Fibroblast of pulmonary artery (primary cell): Measurements from ENCODE around the gene NGFR.

ENCODE experiments used
- DNase-seq: peaks from one replicate; pipeline ENCODE4 v3.0.0-alpha.2; 2010; ENCODE audit warnings: low read depth
- H3K4me3 ChIP-seq: replicated peaks from 2 replicates; pipeline ENCODE4 v1.5.1; 2011; ENCODE audit warnings: low read depth, mild to moderate bottlenecking, control low read depth, low read length, moderate library complexity
- TF ChIP-seq, protein P1 (sequence below): IDR thresholded peaks from 2 replicates; pipeline ENCODE4 v1.5.1; 2011; ENCODE audit warnings: mild to moderate bottlenecking, control low read depth, low read length, inconsistent platforms; ENCODE audit errors: missing control alignments

The NGFR gene, protein sequence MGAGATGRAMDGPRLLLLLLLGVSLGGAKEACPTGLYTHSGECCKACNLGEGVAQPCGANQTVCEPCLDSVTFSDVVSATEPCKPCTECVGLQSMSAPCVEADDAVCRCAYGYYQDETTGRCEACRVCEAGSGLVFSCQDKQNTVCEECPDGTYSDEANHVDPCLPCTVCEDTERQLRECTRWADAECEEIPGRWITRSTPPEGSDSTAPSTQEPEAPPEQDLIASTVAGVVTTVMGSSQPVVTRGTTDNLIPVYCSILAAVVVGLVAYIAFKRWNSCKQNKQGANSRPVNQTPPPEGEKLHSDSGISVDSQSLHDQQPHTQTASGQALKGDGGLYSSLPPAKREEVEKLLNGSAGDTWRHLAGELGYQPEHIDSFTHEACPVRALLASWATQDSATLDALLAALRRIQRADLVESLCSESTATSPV

DNA sequence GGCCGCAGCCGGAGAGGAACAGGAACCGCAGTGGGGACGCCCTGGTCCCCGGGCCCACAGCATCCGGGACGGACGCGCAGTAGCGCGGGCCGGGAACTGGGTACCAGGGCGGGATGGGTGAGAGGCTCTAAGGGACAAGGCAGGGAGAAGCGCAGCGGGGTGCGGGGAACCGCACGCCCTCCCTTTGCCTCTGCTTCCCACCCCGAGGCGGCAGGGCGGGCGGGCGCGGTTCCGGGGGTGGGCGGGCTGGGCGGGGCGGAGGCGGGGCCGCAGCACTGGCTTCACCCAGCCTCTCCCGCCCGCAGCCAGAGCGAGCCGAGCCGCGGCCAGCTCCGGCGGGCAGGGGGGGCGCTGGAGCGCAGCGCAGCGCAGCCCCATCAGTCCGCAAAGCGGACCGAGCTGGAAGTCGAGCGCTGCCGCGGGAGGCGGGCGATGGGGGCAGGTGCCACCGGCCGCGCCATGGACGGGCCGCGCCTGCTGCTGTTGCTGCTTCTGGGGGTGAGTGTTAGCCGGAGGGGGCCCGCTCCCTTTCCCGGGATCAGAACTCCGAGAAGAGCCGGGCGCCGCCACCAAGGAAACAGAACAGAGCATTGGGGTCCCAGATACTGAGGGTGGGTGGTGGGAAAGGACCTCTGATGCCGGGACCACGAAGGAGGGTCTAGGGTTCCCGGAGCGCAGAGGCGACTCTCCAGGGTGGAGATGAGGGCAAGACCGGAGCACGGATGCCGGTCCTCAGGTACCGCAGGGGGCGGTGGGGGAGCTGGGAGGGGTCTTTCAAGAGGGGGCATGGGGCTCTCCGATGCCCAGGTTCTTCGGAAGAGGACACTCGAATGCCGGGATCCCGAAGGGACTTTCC is at the start of gene NGFR:
TSS of gene NGFR (plus strand) at position 308 of the 856 bp plus-strand sequence. CDS start at position 433, 125 bp downstream.
- DNase-seq, result no peak
- TF ChIP-seq, protein P1, sequence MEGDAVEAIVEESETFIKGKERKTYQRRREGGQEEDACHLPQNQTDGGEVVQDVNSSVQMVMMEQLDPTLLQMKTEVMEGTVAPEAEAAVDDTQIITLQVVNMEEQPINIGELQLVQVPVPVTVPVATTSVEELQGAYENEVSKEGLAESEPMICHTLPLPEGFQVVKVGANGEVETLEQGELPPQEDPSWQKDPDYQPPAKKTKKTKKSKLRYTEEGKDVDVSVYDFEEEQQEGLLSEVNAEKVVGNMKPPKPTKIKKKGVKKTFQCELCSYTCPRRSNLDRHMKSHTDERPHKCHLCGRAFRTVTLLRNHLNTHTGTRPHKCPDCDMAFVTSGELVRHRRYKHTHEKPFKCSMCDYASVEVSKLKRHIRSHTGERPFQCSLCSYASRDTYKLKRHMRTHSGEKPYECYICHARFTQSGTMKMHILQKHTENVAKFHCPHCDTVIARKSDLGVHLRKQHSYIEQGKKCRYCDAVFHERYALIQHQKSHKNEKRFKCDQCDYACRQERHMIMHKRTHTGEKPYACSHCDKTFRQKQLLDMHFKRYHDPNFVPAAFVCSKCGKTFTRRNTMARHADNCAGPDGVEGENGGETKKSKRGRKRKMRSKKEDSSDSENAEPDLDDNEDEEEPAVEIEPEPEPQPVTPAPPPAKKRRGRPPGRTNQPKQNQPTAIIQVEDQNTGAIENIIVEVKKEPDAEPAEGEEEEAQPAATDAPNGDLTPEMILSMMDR, result no peak
- H3K4me3 ChIP-seq, result peak within 1 kb of the TSS; percentile 12

DNA sequence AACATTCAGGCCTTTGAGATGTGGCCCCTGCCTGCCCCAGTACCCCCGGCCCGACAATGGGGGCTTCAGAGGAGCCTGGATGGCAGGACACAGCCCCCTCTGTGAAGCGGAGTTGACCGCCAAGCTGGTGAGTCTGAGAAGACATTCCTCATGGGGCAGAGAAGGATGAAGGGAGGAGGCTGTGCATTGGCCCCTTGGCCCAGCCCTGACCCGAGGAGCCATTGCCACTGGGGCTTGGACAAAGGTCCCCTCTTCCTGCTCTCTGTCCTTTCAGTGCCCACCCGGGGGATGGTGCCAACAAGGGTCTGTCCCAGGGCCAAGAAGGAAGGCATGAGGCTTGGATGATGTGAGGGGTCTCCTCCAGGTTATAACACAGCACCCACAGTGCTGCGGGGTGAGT is 49.5 kb upstream of the NGFR start:
- DNase-seq, result no peak
- no peak overlapping the region for H3K4me3 ChIP-seq
- TF ChIP-seq, protein P1, result no peak

DNA sequence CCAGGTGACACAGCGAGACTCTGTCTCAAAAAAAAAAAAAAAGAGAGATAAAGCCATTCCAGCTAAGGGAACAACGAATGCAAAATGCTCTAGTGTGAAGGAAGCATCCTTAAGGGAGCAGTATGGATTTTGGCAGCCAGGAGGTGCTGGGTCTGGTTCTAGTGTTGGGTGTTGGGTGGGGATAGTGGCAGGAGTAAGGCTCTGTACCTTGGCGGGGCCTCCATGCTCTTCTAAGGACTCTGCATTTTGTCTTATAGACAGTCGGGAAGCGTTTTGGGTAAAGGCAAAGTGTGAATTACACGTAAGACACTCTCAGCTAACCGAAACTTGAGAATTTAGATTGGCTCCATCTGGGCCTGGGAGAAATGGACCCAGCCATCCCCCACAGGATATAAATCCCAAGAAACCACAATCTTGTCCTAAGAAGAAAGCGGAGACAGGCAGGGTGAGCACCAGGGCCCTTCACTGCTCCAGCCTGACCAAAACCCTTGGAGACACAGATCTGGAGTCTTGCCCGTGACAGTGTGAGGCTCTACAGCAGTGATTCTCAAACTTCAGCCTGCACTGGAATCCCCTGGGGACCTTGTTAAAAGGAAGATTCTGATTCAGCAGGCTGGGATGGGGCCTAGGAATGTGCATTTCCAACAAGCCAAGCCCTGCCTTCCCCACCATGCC is 47.3 kb upstream of the NGFR start:
- no peak for DNase-seq
- TF ChIP-seq, protein P1, result no peak
- no peak overlapping the region for H3K4me3 ChIP-seq

DNA sequence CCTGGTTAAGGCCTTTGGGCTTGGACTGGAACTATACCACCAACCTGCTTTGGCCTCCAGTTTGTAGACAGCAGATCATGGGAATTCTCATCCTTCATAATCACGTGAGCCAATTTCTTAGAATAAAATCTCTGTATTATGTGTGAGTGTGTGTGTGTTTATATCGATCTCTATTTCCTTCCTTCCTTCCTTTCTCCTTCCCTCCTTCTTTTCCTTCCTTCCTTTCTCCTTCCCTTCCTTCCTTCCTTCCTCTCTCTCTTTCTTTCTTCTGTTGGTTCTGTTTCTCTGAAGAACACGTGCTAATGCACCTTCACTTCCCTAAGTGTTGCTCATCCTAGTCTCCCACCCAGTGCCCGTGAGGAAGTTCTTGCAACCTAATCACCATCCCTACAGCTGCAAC is 44.9 kb upstream of the NGFR start:
- no peak overlapping the region for H3K4me3 ChIP-seq
- DNase-seq, result no peak
- TF ChIP-seq, protein P1, result no peak

DNA sequence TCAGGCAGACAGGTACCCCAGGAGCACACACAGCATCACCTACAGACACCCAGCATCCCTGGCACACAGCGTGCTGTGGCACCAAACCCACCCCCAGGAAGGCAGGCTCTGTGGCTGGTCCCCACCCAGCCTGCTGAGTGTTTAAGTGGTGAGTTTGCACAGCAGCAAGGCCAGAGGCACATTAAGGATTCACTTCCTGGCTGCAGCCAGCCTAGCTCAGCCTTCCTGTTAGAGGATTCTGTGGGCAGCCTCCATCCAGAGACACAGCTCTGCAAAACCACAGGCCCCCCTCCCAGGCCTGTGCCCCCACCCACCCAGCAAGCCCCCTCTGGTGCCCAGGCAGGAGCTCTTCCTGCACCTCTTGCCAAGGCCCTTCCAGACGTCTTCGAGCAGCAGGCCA is 44.4 kb upstream of the NGFR start:
- TF ChIP-seq, protein P1, result no peak
- no peak overlapping the region for H3K4me3 ChIP-seq
- no peak for DNase-seq

DNA sequence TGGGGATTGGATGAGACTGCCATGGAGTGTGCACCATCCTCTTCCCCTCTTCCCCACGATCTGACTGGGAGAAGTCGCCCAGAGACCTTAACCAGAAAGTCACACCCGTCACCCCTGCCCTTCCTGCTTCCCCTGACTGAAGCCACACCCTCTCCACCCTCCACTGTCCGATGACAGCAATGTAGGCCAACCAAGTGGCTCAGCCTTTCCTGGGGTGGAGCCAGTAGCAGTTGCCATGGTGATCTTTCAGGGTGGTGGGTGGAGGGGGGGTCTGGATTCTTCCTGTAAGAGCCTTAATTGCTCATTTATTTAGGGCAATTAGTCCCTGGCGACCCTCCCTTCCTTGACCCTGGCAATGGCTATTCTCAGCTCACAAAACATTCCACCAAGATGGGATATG is 42.9 kb upstream of the NGFR start:
- no peak overlapping the region for H3K4me3 ChIP-seq
- no peak for DNase-seq
- TF ChIP-seq, protein P1, result no peak
